GM10266 (cell line): ENCODE data around the gene HLA-DMA.

ENCODE experiments used
- DNase-seq: peaks from one replicate; pipeline ENCODE4 v3.0.0; 2012; ENCODE audit errors: extremely low spot score
- CTCF ChIP-seq: IDR thresholded peaks from 2 replicates; pipeline ENCODE4 v1.5.1; 2012; ENCODE audit warnings: mild to moderate bottlenecking, low read depth; ENCODE audit not compliant: control insufficient read depth, insufficient read depth; ENCODE audit errors: missing control alignments

The HLA-DMA gene

DNA sequence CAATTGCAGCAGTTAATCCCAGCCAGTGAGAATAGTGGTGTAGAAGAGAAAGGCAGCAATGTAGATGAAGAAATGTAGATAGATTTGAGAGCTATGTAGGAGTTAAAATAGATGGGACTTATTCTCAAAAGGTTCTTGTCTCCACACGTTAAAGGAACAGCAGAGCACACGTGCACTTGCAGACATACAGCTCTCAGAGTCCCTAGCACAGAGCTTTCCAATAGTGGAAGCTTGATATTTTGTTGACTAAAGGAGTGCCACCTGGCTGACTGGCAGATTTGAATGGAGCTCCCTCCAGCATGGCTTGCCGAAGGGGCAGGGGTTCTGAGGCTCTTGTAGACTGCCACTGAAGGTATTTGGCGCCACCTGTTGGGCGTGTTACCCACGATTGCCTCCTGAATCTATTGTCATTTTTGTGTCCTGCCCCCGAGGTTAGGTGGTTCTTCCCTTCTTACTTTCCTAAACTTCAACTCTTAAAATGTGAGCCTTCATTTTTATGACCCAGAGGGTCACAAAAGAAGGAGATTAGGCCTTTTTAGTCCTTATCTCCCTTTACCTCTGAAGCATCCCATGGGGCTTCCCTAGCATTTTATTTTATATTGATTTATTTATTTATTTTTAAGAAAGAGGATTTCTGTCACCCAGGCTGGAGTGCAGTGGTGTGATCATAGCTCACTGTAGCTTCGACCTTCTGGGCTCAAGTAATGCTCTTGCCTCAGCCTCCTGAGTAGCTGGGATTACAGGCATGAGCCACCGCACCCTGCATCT, 31.9 kb upstream of the HLA-DMA start:
- DNase-seq = peak; percentile 68
- peak; percentile 92 for TF ChIP-seq CTCF

GRCh38 chr6:32983964-32984621, 31.2 kb upstream of the HLA-DMA start:
- DNase-seq = no peak
- no peak for TF ChIP-seq CTCF

DNA sequence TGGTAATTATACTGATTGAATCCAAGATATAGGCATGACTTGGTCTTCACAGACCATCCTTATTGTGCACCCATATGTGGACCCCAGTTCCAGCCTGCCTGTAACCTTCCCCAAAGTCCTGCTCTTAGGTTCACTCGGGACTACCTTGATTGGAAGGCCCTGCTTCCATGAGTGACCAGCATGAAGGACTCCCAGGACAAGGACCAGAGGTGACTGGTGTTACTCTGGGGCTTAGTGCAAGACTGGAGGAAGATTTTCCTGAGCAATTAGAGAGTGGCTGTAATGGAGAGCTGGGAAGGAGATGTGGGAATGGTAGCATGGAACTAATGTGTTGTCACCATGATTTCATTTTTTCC, 30.6 kb upstream of the HLA-DMA start:
- DNase-seq = no peak

DNA sequence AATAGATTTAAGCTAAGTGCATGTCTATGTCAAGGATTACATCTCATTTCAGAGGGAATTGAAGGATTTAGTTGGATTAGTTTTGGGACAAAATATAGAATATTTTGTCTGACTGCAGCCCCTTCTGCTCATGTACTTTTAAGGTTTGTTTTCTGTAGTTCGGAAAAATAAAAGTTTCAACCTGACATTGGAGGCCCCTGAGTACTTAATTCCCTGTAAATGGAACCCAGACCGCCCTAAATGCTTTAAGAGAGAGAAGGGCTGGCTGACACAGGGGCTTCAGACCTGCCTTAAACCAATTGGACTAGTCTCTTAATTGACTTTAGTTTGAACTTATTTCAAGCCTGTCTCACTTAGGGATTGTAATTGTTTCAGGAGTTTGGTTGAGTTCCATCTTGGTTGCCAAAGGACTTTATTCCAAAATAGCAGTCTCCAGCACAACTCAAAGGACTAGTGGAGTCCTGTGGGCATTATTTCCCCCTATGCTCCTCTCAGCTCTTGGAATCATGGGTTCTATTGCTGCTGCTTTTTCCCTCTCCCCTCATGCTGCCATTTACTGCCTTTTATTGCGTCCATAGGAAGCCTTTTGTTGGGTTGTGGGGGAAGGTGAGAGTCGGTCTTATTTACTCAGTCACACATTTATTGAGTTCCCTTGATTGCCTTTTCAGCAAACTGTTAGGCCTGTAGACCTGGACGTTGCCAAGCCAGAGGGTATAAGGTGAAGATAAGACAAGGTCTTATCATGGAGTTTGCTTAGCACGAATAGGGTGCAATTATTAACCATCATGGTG, 30.0 kb upstream of the HLA-DMA start:
- TF ChIP-seq CTCF = no peak
- no peak for DNase-seq

More for the DNA sequence above, 30.6 kb upstream of the HLA-DMA start:
- no peak for TF ChIP-seq CTCF

GRCh38 chr6:32982084-32982701, 29.3 kb upstream of the HLA-DMA start:
- no peak for TF ChIP-seq CTCF
- DNase-seq = no peak

DNA sequence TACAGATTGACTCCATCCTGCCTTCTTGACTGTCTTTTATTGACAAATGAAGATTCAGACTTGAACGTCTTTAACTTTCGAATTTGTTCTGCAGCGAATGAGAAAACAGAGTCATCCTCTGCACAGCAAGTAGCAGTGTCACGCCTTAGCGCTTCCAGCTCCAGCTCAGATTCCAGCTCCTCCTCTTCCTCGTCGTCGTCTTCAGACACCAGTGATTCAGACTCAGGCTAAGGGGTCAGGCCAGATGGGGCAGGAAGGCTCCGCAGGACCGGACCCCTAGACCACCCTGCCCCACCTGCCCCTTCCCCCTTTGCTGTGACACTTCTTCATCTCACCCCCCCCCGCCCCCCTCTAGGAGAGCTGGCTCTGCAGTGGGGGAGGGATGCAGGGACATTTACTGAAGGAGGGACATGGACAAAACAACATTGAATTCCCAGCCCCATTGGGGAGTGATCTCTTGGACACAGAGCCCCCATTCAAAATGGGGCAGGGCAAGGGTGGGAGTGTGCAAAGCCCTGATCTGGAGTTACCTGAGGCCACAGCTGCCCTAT, 27.7 kb upstream of the HLA-DMA start:
- no peak for TF ChIP-seq CTCF
- no peak for DNase-seq
